ENCODE data around the gene ADAP1.

GRCh38 chr7:978049-978346 lies 23.5 kb upstream of the ADAP1 start:
- TF ChIP-seq CTCF (optimal IDR thresholded peaks at IDR 0.05 in 1 of 3, IDR thresholded peaks at IDR 0.05 in 1 of 3, conservative IDR thresholded peaks at IDR 0.05 in 1 of 3; ENCODE audit: extremely low read depth in 1 of 3, insufficient read depth in 2 of 3, low read length in 3 of 3) (no peak), EZH2 (IDR thresholded peaks at IDR 0.05; ENCODE audit: low read length) (no peak)

Data from keratinocyte (primary cell).